ENCODE data around the gene METTL8. TPM values are rescaled to one million over a fixed set of nuclear protein-coding genes. Genes with fewer than 3 reads are reported as not detected.
"Not testable (repeated sequence)": the region's sequence is repeated elsewhere in the genome, so short reads cannot be mapped to it uniquely, and the experiment has no call there.

METTL8 gene
- total RNA-seq, 2 donors from 2014 or later, result 11.0 to 23.1 TPM

- no peak overlapping the region for H3K27ac ChIP-seq
- no peaks in the 10 kb centered on the region for H3K27me3 ChIP-seq (replicated peaks; ENCODE audit: insufficient read depth)
- H3K9me3 ChIP-seq, result peaks cover 8% of the 10 kb centered on the region
- TF ChIP-seq CTCF (IDR thresholded peaks at IDR 0.05), result no peak
- DNase-seq (ENCODE audit: low spot score) (no peak), ATAC-seq (ENCODE audit: insufficient number of reproducible peaks, low FRiP score, low read depth) (no peak)
- no peak overlapping the region for H3K4me3 ChIP-seq
- no peaks in the 10 kb centered on the region for H3K4me1 ChIP-seq (ENCODE audit: control insufficient read depth in 1 of 2, low read depth in 2 of 2)
- H3K36me3 ChIP-seq, result no peaks in the 10 kb centered on the region
Observed at GRCh38 chr2:171365232-171365631, 68.6 kb downstream of the METTL8 start.

GRCh38 chr2:171362396-171362795 lies 71.4 kb downstream of the METTL8 start:
- no peak for TF ChIP-seq CTCF (IDR thresholded peaks at IDR 0.05)
- ATAC-seq (ENCODE audit: insufficient number of reproducible peaks, low FRiP score, low read depth) (no peak), DNase-seq (ENCODE audit: low spot score) (no peak)
- no peak overlapping the region for H3K27ac ChIP-seq
- H3K27me3 ChIP-seq (replicated peaks; ENCODE audit: insufficient read depth), result no peaks in the 10 kb centered on the region
- no peak overlapping the region for H3K4me3 ChIP-seq
- H3K9me3 ChIP-seq, result peaks cover 8% of the 10 kb centered on the region
- H3K36me3 ChIP-seq, result peaks cover 4% of the 10 kb centered on the region
- H3K4me1 ChIP-seq (ENCODE audit: control insufficient read depth in 1 of 2, low read depth in 2 of 2), result no peaks in the 10 kb centered on the region

- ATAC-seq (ENCODE audit: insufficient number of reproducible peaks, low FRiP score, low read depth), result no peak
- H3K4me3 ChIP-seq, result no peak overlapping the region
Observed at GRCh38 chr2:171360905-171361304, 72.9 kb downstream of the METTL8 start.

GRCh38 chr2:171353746-171354145 lies 80.0 kb downstream of the METTL8 start:
- H3K27ac ChIP-seq; H3K27me3 ChIP-seq (replicated peaks; ENCODE audit: insufficient read depth); H3K9me3 ChIP-seq; H3K4me3 ChIP-seq; H3K4me1 ChIP-seq (ENCODE audit: control insufficient read depth in 1 of 2, low read depth in 2 of 2); ATAC-seq (ENCODE audit: insufficient number of reproducible peaks, low FRiP score, low read depth); H3K36me3 ChIP-seq; DNase-seq (ENCODE audit: low spot score): not testable (repeated sequence)

More at GRCh38 chr2:171360905-171361304, 72.9 kb downstream of the METTL8 start:
- Histone ChIP-seq H3K4me1 (ENCODE audit: control insufficient read depth in 1 of 2, low read depth in 2 of 2) (no peaks in the 10 kb centered on the region), H3K27me3 (replicated peaks; ENCODE audit: insufficient read depth) (no peaks in the 10 kb centered on the region), H3K36me3 (peaks cover 4% of the 10 kb centered on the region), H3K27ac (no peak overlapping the region), H3K9me3 (no peaks in the 10 kb centered on the region)
- no peak for TF ChIP-seq CTCF (IDR thresholded peaks at IDR 0.05)
- no peak for DNase-seq (ENCODE audit: low spot score)

- Histone ChIP-seq H3K27ac (peak overlapping the region; percentile 62 to 66), H3K4me1 (ENCODE audit: control insufficient read depth in 1 of 2, low read depth in 2 of 2) (peaks cover 17 to 24% of the 10 kb centered on the region in 2 donors), H3K36me3 (no peaks in the 10 kb centered on the region), H3K4me3 (no peak overlapping the region), H3K9me3 (no peaks in the 10 kb centered on the region), H3K27me3 (replicated peaks; ENCODE audit: insufficient read depth) (no peaks in the 10 kb centered on the region)
- ATAC-seq (ENCODE audit: insufficient number of reproducible peaks, low FRiP score, low read depth) (no peak), DNase-seq (ENCODE audit: low spot score) (no peak)
- TF ChIP-seq CTCF (IDR thresholded peaks at IDR 0.05), result no peak
Observed at GRCh38 chr2:171348056-171348455, 85.7 kb downstream of the METTL8 start.

- no peak for TF ChIP-seq CTCF (IDR thresholded peaks at IDR 0.05)
- peak overlapping the region; percentile 35 for H3K4me3 ChIP-seq
- peak overlapping the region; percentile 62 to 66 for H3K27ac ChIP-seq
- H3K4me1 ChIP-seq (ENCODE audit: control insufficient read depth in 1 of 2, low read depth in 2 of 2), result peaks cover 17 to 24% of the 10 kb centered on the region in 2 donors
- H3K9me3 ChIP-seq, result no peaks in the 10 kb centered on the region
- DNase-seq (ENCODE audit: low spot score), result no peak
- no peaks in the 10 kb centered on the region for H3K27me3 ChIP-seq (replicated peaks; ENCODE audit: insufficient read depth)
- no peaks in the 10 kb centered on the region for H3K36me3 ChIP-seq
- peak; percentile 55 for ATAC-seq (ENCODE audit: insufficient number of reproducible peaks, low FRiP score, low read depth)
Observed at GRCh38 chr2:171347591-171348032, 86.2 kb downstream of the METTL8 start.
